Neural progenitor cell (in vitro differentiated cells): ENCODE results near the gene FKBP8.

Experiments
- CTCF ChIP-seq: fragments of 200-600 bp; sonication (generic); IDR thresholded peaks from 2 replicates; pipeline ENCODE4 v1.5.1; 2017; ENCODE audit warnings: antibody characterized with exemption, mild to moderate bottlenecking
- EZH2 ChIP-seq: fragments of 200-600 bp; sonication (generic); IDR thresholded peaks from 2 replicates; pipeline ENCODE4 v1.6.1; 2017; ENCODE audit warnings: antibody characterized with exemption, mild to moderate bottlenecking, moderate library complexity
- EZH2phosphoT487 ChIP-seq: fragments of 200-600 bp; sonication (generic); IDR thresholded peaks from 2 replicates; pipeline ENCODE4 v1.6.1; 2017; ENCODE audit warnings: antibody characterized with exemption

GRCh38 chr19:18490728-18491127 lies 52.6 kb downstream of the FKBP8 start:
- no peak for TF ChIP-seq CTCF
- TF ChIP-seq EZH2 = no peak
- no peak for TF ChIP-seq EZH2phosphoT487
